ENCODE measurements around the gene CTF1.

Gene CTF1

GRCh38 chr16:30910427-30911029 is 14.1 kb downstream of the CTF1 start:
- no peak for DNase-seq

DNA sequence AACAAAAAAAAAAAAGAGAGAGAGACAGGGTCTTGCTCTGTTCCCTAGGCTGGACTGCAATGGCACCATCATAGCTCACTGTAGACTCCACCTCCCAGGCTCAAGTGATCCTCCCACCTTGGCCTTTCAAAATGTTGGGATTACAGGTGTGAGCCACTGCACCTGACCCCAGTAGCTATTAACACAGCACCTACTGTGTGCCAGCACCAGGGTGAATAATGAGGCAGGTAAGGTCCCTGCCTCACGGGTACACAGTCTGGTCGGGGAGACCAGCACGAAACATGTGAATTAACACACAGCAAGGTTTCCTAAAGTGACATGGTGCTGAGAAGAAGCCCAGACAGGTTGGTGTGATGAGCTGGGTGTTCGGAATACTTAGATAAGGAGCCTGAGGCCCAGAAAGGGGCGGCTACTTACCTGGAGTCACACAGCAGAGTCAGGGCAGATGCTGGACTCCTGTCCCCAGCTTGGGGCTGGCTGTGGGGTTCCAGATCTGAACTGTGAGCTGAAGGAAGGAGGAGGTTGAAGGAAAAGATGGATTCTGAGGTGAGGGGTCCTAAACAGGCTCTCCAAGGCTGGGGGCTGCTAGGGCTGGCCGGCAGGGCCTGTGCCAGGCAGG is 16.5 kb downstream of the CTF1 start:
- no peak for DNase-seq

- no peak for DNase-seq
Measured at GRCh38 chr16:30914830-30915229, 18.4 kb downstream of the CTF1 start.

DNA sequence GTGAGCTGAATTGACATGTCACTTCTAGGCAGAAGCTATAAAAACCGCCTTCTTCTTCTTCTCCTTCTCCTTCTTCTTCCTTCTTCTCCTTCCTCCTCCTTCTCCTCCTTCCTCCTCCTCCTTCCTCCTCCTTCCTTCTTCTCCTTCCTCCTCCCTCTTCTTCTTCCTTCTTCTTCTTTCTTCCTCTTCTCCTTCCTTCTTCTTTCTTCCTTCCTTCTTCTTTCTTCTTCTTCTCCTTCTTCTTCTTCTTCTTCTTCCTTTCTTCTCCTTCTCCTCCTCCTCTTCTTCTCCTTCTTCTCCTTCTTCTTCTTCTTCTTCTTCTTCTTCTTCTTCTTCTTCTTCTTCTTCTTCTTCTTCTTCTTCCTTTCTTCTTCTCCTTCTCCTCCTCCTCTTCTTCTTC is 22.2 kb downstream of the CTF1 start:
- no peak for DNase-seq

DNA sequence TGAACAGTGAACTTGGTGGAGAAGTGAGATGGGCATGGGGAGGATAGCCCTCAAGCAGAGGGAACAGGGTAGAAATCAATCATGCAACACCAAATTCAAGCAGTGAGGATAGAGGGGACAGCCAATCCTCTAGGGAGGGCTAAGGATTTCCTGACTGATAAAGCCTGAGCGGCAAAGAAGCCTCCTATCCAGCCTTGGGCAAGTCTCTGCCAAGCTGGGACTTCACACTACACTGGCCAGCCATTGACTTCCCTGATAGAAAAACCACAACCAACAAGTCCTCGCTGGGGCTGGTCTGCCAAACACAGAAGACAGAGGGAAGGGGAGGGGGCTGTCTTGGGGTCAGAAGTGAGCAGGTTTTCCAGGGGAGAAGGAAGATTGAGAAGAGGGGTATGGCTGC is 24.5 kb downstream of the CTF1 start:
- DNase-seq: no peak

DNA sequence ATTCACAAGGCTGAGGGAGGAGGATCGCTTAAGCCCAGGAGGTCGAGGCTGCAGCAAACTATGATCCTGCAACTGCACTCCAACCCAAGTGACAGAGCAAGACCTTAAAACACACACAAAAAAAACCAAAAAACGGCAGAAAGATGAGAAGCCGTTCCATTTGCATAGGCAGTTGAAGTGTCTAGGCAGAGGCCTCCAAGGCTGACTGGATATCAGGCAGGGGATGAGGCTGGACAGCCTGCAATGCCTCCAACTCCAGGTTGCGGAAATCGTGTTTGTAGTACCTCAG is 25.0 kb downstream of the CTF1 start:
- no peak for DNase-seq

DNA sequence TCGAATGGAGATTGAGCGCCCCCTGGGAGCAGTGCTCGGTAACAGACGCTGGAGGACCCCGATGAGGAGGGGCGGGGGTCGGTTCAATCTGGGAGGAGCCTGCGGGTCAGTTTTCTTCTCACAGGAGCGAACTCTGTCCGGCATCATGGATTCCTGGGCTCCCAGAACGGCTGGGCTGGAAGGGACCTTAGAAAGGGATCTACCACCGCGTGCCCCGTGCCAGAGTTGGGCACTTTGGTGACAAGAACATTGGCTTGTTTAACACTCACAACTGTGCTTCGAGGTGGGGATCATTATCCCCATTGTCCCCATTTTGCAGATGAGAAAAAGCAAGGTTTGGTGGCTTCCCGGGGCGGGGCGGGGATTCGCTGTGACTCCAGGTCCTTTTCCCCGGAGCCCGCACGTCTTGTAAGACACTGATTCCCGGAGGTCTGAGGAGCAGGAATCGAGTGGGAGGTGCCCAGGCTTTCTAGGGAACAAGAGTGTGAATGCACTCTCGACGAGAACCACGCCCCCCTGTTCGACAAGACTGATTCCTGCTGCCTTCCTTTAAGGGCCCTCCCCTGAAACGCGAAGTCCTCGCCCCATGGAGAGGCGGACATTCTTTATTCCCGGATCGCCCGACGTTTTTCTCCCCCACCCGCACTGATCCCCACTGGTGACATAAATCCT is 25.5 kb downstream of the CTF1 start:
- DNase-seq: peak; percentile 81 to 83

GRCh38 chr16:30922420-30922959 is 26.1 kb downstream of the CTF1 start:
- peak; percentile 100 for DNase-seq

- DNase-seq: peak; percentile 99
Measured at GRCh38 chr16:30922960-30923535, 26.6 kb downstream of the CTF1 start.

DNA sequence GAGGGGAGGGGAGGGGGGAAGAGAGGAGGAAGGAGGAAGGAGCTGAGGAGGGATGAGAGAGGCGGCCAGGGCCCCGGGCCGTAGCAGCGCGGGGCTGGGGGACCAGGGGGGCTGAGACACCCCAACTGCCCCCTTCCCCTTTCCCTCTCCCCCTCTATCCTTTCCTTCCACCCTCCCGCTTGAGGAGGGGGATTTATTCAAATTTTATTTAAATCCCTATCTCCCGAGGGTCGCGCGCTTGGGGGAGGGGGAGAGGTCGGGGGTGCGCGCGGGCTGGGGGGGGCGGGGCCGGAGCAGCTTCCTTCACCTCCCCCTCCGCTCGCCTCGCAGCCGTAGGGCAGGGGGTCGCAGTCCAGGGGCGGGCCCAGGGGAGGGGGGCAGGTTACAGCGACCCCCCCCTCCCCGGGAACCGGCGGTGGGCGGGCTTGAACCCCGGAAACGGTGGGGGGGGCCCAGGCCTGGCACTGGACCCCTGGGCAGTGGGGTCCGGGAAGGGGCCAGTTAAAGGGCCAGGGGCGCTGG is 27.2 kb downstream of the CTF1 start, which contains the start of gene FBXL19:
TSS of gene FBXL19 (plus strand) at position 19 of the 522 bp plus-strand sequence. CDS start 2,183 bp downstream, outside the sequence.
- DNase-seq: no peak

DNA sequence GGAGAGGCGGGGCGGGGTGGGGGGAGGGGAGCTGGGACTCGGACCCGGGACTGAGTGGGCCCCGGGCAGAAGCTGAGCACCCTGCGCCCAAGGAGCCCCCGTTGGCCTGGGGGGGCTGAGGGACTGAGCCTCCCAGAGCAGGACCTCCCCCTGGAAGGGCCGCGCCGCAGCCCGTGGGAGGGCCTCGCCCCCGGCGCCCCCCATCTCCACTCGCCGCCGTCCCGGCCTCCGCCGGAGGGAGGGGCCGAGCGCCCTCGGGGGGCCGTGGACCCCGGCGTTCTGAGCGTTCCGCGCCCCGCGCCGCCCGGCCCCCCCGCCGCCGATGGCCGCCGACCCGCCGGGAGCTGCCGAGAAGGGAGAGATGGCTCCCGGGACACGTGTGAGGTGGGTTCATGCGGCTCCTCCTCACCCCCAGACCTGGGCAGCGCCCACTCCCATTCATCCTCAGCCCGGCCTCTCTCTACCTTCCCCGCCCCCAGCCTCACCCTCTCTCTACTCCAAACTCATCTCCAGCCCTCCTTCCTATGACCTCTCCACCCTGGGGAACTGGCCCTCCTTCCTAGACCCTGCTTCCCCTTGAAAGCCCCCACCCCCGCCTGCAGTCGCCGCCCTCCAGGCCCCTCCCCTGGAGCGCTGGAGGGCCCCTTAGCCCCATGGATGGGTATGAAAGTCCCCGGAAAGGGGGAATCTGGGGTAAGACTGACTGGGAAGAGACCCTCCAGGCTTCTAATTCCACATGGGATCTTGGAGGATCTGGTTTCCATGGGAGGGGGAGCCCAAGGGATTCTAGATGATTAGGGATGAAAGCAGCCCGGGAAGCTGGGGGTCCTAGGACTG is 27.9 kb downstream of the CTF1 start:
- DNase-seq: no peak

DNA sequence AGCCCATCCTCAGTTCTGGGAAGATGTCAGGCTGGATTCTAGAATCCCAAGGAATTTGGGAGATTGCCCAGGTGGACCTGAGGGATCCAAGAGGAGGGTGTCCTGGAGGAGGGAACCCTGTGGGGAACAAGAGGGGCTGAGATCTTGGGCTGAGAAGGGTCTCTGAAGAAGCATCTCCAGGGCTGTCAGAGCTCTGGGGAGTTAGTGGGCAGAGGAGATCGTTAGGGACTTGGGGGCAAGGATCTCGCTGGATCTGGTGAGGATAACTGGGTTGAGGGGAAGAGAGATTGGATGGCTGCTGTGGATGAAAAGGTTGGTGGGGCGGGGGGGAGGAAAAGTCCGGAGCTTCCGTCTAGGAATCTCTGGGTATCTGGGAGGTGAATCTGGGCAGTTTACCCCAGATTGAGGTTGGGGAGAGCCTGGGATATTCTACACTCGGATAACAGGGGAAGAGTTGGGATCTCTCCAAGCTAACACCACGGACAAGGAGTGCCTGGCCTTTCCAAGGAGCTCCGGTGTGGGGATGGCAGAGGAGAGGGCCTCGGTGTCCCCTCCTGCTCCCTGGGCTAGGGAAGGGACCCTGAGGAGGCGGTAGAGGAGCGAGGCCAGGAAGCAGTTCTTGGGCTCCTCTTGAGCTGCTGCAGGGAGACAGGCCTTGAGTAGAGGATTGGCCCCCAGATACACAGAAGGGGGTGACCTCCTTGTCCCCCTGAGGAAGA is 28.7 kb downstream of the CTF1 start:
- no peak for DNase-seq

- DNase-seq: no peak
Measured at GRCh38 chr16:30925632-30925987, 29.2 kb downstream of the CTF1 start.

- DNase-seq: no peak
Measured at GRCh38 chr16:30925995-30926811, 29.8 kb downstream of the CTF1 start.

DNA sequence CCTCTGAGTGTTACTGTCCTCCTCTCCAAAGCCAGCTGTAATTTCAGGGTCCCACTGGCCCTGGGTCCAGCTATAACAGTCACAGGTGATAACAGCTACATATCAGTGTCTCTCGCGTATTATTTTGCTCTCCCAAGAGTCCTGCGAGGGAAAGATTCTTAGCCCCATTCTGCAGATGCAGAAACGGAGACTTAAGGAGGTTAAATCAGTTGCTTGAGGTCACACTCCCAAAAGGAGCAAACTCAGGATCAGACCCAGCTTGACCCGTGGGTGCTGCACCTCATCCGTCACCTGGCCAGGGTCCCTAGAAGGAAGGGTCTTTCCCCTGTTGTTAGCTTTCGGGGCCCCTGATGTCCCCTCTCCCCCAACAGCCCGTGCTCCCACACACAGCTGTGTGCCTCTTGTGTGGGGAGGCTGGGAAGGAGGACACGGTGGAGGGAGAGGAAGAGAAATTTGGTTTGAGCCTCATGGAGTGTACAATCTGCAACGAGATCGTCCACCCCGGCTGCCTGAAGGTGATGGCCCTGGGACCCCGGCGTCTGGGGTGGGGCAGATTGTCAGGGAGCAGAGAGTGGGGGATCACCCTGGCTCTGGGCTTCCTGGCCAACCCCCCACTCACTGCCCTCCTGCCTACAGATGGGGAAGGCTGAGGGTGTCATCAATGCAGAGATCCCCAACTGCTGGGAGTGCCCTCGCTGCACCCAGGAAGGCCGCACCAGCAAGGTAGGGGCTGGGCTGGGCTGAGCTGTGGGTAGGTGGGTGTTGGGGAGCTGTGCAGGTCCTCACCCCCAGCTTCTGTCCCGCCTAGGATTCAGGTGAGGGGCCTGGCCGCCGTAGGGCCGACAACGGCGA is 30.7 kb downstream of the CTF1 start:
- no peak for DNase-seq

- peak; percentile 33 to 44 for DNase-seq
Measured at GRCh38 chr16:30927789-30928378, 31.5 kb downstream of the CTF1 start.

- no peak for DNase-seq
Measured at GRCh38 chr16:30928390-30928789, 32.0 kb downstream of the CTF1 start.

DNA sequence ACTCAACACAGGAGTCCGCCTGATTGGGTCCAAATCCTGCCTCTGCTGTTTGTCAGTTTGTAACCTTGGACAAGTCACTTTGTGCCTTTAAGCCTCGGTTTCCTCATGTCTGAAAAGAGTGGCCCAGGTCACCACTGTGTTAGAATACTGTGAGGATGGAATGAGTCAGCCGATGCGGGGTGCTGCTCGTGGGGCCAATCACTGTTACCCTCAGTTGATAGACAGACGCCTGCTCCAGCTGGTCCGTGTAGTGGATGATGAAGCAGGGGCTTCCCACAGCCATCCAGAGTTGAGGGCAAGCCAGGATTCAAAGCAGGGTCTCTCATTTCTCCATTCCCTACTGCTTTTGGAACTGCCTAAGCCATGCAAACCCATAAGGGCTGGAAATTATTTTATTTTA is 32.8 kb downstream of the CTF1 start:
- no peak for DNase-seq

GRCh38 chr16:30930160-30930571 is 33.8 kb downstream of the CTF1 start:
- DNase-seq: no peak

Data from inflammatory macrophage (primary cell).